Measurements from ENCODE around the gene INPP5F. TPM values are rescaled to one million over a fixed set of nuclear protein-coding genes. Genes with fewer than 3 reads are reported as not detected.
"Not testable (repeated sequence)": the region's sequence is repeated elsewhere in the genome, so short reads cannot be mapped to it uniquely, and the experiment has no call there.

Gene INPP5F
- total RNA-seq, 1 donor from 2014 or later: 19.0 TPM

DNA sequence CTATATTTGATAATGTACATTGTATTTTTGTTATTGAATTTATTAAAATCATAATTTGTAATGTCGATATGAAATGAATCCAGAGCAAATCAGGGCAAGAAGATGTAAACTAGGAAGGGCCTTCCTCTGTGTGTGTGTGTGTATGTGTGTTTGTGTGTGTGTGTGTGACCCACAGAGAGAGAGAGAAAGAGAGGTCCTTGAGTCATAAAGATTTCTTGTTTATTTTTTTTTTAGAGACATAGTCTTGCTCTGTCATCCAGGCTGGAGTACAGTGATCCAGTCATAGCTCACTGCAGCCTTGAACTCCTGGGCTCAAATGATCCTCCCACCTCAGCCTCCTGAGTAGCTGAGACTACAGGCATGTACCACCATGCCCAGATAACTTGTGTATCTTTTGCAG is 50.7 kb downstream of the INPP5F start:
- no peak for DNase-seq (ENCODE audit: low spot score)

DNA sequence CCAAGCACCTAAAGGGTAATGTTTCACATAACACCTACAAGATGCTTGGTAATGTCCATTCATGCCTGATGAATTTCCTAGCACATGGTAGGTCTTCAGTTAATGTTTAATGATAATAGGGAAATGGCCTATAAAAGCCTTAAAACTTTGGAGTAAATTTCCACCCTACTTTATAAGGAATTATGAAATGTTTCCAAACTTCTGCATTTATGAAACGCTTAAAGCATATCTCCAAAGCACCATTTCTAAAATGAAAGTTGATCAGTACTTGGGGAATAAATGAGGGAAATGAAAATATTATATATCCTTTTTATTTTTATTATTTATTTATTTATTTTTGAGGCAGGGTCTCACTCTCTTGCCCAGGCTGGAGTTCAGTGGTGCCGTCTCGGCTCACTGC is 51.8 kb downstream of the INPP5F start:
- DNase-seq (ENCODE audit: low spot score): no peak

DNA sequence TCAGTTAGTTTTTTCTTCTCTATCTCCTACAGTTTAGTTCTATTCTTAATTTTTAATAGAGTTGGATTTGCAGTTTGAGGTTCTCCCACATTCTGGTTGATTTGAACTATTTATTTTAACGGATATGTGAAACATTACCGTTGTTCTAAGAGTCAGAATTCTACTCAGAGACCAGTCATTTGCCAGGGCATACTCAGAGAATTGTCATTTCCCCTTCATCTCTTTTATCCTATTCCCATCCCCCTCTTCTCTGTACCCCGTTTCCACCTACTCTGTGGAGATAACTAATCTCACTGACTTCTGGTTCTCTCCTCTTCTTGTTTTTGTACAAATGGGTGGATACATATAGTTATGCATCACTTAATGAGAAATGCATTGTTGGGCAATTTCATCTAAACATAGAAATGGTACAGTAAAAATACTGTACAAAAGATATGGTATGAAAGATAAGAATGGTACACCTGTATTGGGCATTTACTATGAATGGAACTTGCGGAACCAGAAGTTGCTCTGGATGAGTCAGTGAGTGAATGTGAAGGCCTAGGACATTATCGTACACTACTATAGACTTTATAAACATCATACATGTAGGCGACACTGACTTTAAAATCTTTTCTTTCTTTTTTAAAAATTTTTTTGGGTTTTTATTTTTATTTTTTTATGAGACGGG is 53.1 kb downstream of the INPP5F start:
- no peak for DNase-seq (ENCODE audit: low spot score)

DNA sequence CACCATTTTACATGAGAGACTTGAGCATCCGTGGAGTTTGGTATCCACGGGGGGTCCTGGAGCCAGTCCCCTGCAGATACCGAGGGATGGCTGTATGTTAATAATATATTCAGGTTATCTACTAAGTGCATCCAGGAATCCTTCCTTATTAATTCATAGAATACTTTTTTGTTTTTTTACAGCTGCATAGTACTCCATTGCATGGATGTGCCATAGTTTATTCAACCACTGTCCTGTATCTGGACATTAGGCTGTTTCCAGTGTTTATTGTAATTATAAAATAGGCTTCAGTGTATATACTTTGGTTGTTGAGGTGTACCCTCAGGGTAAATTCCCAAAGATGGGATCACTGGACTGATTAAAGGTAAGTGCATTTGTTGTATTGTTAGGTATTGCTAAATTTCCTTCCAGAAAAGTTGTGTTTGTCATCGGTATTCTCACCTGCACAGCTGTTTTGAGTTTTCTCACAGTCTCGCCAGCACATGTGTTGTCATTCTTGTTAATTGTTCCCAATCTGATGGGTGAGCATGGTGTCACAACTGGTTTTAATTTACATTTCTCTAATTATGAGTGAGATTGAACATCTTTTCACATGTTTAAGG is 55.1 kb downstream of the INPP5F start:
- DNase-seq (ENCODE audit: low spot score): no peak

DNA sequence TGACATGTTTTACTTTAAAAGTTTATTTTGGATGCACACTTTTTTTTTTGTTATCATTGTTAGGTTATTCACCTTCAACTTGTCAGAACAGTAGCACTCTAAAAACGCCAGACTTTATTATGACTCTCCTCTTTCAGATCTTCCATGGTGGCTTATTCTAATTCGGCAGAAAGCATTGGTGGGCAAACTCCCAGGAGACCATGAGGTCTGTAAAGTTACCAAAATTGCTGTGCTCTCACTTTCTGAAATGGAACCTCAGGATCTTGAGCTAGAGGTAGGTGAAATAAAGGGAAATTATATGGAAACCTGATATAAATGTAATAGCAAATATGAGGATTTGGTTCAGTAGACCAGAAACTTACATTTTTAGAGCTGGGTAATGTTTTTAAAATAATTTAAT is 55.6 kb downstream of the INPP5F start:
- no peak for DNase-seq (ENCODE audit: low spot score)

DNA sequence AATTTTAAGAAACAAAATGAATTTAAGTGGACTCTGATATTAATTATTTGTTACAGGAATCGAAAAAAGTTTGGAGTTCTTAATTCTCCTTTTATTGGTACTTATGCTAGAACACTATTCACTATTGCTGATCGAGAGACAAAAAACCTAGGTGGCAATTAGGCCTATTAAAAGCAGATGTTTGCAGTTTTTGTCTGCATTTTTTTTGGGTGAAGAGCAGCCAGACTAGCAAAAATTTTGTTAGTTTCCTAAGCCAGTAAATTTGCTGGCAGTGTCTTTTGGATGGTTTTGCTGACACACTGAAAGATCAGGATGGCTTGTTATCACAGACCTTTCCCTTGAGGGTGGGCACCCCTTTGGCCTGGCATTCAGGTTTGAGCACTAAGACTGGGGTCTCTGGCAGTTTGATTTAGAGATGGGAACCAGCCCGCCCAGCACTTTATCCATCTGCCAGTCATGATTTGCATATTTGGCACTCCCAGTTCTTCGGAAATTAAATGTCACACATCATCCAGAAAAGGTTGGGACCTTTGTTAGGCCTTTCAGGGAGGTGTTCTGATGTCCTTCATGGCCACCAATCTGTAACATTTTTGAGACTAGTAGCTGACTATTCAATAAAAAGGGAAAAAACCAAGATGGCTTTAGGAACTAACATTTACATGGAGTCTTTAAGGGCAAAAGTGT is 57.3 kb downstream of the INPP5F start:
- DNase-seq (ENCODE audit: low spot score): no peak

DNA sequence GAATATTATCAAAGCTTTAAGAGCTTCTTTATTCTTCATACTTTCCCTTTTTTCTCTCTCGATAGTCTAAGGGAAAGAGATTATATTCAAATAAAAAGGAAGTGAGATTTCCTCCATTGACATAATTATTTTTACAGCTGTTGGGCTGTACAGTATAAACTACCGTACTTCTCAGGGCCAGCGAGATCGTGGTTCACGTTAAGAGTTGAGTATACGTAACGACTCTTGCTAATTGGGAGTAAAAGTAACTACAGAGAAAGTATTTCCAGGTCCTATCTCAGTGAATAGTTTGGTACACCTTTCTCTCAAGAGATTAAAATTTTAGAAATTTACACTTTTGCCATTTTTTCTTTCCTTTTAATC is 57.8 kb downstream of the INPP5F start:
- DNase-seq (ENCODE audit: low spot score): no peak

DNA sequence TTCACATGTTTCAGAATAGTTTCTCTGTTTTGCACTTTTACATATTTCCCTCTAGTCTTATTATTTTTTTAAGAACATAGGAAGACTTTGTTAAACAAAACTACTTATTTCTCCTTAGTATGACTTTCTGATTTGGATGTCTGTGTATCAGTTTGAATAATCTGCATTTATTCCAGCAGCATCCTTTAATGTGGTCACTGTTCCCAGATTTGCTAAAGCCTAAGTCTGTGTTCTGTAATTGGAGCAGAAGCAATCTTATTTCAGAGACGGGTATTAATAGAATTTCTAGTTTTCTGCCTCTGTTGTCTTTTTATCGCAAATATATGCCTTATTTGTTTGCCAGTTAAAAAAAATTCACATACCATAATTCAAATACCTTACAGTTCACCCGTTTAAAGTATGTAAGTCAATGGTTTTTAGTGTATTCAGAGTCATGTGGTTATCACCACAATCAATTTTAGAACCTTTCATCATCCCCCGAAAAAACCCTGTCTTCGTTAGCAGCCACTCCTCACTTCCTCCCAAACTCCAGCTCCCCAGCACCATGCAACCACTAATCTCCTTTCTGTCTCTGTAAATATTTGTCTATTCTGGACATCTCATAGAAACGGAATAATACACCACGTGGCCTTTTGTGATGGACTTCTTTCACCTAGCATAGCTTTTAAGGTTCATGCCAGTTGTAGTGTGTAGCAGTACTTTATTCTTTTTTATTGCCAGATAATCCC is 58.7 kb downstream of the INPP5F start:
- DNase-seq (ENCODE audit: low spot score): no peak

DNA sequence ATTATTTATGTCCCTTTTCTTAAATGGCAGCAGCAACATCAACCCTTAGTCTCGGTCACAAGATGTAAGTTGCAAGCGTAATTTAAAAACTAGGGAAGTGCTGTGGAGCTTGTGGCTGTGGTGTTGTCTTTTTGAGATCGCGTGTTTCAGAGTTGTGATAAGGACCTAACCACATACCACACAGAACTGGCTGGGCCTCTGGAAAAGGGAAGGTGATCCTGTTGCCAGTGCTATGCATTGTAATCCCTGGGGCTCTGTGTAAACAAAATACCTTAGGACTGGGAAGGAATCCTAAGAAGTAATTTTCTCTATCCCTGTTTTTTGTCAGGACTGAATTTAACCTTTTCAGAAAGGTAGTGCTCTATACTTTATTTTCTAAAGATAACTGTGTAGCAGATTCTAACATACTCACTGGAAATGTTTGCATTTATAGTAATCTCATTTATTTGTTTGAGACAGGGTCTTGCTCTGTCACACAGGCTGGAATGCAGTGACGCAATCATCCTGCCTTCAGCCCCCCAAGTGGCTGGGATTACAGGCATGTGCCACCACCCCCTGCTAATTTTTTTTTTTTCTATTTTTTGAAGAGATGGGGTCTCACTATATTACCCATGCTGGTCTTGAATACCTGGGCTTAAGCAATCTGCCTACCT is 60.4 kb downstream of the INPP5F start:
- DNase-seq (ENCODE audit: low spot score): no peak

DNA sequence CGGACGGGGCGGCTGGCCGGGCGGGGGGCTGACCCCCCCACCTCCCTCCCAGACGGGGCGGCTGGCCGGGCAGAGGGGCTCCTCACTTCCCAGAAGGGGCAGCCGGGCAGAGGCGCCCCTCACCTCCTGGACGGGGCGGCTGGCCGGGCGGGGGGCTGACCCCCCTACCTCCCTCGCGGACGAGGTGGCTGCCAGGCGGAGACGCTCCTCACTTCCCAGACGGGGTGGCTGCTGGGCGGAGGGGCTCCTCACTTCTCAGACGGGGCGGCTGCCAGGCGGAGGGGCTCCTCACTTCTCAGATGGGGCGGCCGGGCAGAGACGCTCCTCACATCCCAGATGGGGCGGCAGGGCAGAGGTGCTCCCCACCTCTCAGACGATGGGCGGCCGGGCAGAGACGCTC is 69.3 kb downstream of the INPP5F start:
- DNase-seq (ENCODE audit: low spot score): not testable (repeated sequence)

DNA sequence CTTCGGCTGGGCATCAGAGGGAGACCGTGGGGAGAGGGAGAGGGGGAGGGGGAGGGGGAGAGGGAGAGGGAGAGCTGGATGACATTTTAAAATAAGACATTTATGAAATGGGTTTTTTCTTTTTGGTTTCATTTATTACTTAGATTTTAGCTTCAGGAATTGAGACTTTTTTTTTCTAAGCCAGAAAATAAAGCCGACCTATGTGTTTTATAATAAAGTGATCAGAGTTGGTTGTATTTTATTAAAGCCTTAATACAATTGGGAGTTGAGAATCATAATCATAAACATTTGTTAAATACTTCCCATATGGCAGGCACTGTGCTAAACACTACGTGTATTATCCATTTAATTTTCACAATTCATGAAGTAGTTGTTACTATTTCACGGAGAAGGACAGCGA is 70.2 kb downstream of the INPP5F start:
- no peak for DNase-seq (ENCODE audit: low spot score)

DNA sequence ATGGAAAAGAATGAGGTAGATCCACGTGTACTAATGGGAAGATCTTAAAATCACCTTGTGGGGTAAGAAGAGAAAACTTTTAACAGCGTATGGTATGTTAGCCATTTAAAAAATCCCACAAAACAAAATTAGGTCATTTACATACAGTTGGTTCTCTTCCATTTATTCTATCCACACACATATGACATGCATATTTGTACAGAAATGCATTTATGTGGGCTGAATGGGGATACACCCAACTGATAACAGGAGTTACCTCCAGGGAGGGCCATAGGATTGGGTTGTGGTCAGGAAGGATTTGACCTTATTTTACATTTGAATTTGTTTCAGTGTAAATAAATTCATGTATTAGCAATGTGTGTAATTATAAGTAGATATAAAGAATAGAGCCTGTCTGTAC is 75.3 kb downstream of the INPP5F start:
- no peak for DNase-seq (ENCODE audit: low spot score)

DNA sequence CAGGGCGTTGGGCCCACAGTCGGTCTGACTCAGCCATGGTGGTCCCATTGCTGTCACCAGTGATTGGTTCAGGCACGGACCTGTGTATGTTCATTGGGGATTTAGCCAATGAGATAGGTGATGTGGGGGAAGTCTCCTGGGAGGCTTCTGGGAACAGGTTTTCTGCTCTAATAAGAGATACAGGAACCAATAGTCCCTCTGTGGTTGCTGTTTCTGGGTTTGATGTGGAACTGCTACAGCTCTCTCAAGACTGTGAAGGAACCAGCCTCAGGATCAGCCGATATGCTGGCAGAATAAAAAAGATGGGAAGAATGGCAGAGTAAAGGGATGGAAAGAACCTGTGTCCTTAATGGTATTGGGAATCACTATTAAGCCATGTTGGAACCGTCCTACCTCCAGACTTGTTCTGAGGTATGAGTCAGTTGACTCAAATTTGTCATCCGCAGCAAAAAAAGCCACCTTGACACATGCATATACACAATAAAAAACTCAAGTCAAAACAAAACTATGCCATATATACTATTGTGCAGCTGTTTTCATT is 76.2 kb downstream of the INPP5F start:
- no peak for DNase-seq (ENCODE audit: low spot score)

DNA sequence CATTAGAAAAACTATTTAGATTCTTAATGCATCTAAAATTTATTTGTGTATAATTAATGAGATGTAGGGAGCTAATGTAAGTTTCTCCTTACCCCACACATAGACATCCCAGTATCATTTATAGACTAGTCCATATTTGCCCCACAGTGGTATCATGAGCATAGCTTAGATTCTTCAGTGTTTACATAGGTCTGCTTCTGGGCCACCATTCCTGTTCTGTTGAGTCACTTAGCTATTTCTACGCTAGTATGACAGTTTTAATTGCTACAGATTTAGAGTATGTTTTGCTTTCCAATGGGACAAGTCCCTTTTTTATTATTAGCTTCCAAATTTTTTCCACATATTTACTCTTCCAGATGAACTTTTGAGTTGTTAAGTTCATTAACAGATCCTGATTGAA is 77.4 kb downstream of the INPP5F start:
- DNase-seq (ENCODE audit: low spot score): no peak

DNA sequence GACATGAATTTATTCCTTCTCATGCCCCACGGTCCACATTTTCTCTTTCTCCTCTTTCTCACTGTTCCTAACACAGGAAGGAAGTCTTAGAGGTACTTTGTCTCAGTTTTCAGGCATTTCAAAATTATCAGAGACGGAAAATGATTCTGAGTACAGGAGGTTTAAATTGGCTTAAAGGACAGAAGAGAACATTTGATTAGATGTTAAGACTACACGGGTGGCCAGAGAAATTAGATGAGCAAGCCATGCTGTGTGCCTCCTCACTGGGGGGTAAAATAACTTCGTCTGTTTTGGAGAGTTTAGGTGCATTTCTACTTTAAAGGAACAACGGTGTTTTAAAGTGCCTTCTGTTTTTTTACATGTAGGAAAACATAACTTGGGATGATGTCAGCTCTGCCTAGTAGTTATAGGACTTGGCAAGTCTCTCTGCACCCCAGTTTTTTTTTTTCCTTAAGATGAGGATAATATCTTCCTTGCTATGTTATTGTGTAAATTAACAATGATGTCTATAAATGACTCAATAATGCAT is 79.9 kb downstream of the INPP5F start:
- no peak for DNase-seq (ENCODE audit: low spot score)

DNA sequence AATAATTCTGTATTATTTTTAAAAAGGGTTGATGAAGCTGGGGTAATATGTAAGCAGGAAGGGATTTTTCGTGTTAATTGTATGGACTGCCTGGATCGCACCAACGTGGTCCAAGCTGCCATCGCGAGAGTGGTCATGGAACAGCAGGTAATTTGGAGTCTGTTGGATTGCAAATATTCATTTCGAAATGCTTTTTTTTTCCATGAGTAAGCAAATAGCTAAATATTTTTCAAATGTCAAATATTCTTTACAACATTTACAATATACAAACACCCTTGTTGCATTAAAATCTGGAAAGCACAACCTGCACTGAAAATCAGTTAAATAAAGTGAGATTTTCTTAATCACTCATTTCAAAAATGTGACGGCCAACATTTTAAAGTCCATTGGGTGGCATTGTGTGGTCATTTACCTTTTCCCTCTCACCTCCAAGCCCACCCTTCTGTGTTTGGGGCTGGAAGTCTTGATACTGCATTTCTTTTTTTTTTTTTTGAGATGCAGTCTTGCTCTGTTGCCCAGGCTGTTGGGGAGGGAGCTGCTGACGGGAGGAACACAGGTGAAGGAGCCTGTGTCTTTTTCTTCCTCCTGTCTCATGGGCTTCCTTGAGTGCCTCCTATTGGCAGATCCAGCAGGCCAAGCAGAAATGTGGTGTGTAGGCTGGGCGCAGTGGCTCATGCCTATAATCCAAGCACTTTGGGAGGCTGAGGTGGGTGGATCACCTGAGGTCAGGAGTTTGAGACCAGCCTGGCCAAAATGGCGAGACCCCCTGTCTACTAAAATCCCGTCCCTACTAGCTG is 80.7 kb downstream of the INPP5F start:
- DNase-seq (ENCODE audit: low spot score): no peak

DNA sequence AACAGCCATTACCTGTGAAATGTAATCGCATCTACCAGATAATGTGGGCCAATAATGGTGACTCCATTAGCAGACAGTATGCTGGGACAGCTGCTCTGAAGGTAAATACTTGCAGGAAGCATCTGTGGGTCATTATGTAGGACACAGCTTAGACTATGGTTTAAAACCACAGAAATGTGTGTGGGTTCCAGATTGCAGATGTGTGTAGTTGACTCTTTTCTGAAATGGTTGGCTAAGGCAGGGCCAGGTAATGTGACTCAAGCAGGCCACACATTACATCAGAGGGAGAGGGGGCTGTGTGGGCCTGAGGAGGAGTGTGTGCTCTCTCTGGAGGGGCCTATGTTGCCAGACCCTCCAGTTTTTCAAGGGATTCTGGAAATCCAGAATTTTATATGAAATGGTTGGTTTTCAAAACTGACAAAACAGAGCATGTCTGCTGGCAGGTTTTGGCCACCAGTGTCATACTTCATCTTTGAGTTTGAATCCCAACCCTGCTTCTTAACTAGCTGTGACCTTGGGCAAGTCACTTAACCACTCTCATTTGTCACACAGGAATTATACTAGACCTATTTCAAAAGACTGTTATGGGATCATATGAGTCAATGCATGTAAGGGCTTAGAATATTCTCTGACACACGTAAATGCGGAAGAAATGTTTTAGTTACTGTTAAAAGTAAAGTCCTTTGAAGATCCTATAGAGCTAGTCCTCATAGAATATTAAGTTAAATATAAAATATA is 82.3 kb downstream of the INPP5F start:
- DNase-seq (ENCODE audit: low spot score): no peak

DNA sequence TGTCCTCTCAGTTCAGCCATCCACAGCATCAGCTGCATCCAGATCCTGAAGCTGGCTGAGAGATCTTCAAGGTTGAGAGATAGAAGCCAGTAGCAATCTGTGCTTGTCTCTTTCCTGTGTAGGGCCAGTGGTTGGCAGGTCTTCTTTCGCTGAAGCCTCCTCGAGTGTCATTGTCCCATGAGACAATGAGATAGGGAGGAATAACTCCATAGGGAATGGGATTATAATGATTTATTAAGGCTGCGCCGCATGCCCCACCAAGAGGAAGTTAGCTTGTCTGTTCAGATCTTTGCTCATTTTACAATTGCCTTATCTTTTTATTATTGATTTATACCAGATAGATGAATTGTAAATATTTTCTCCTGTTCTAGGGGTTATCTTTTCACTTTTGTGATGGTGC is 85.3 kb downstream of the INPP5F start:
- no peak for DNase-seq (ENCODE audit: low spot score)

DNA sequence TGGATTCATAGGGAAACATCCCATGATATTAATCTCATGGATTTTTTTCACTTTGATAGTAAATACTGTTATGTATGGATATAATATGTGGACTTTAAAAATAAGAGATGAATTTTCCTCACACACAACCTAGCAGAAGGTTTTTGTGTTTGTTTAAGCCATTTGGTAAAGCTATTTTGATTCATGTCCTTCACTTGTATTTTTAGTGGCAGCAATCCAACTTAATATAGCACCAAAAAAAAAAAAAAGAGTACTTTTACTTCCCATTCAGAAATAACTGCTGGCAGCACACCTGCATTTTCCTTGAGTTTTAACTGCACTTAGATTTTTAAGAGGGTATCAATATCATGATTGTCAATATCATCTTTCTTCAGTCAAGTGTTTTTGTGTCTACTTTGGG is 86.8 kb downstream of the INPP5F start:
- no peak for DNase-seq (ENCODE audit: low spot score)

DNA sequence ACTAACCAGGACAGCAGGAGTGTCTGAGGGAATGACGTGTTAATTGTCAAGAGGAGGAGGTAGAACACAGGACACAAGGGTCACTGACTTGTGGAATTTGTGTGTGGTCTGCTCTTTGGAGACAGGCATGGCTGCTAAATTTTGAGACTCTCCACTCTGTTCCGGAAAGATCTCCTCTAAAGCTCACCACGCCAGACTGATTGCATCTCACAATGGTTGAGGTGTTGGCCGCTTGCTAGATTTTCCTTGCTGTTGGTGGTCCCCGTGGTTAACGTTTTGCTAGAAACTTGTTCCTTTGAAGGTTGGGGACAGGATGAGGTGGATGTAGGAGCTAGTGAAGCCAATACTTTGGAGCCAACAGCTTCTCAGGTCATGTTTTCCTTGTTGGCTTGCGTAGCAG is 89.8 kb downstream of the INPP5F start:
- DNase-seq (ENCODE audit: low spot score): no peak
